Measurements from ENCODE around the gene PIGR. TPM values are rescaled to one million over a fixed set of nuclear protein-coding genes. Genes with fewer than 3 reads are reported as not detected.
A peak's percentile ranks its signal among the peaks of the same experiment; 100 is the strongest.

PIGR gene
- polyA plus RNA-seq, 1 donor (not counting 4 experiments of a cell fraction or from before 2014, with no cell fraction given): 0.01 TPM

- TF ChIP-seq CTCF (optimal IDR thresholded peaks at IDR 0.05 in 1 of 3, IDR thresholded peaks at IDR 0.05 in 1 of 3, conservative IDR thresholded peaks at IDR 0.05 in 1 of 3; ENCODE audit: extremely low read depth in 1 of 3, insufficient read depth in 2 of 3, low read length in 3 of 3): no peak
- TF ChIP-seq EZH2 (IDR thresholded peaks at IDR 0.05; ENCODE audit: low read length): no peak
- H3K4me1 ChIP-seq (ENCODE audit: control insufficient read depth, extremely low read depth, insufficient read depth, low read length): peaks cover 75% of the 10 kb centered on the region
- dilution Hi-C loops (cut with MboI; ENCODE audit: extremely low pct_ligation_motif_present, low sequenced_read_pairs): no loop called here
These were observed 50.4 kb downstream of the PIGR start for GRCh38 chr1:206895837-206896242.

GRCh38 chr1:206895325-206895724 lies 50.9 kb downstream of the PIGR start:
- H3K27ac ChIP-seq (ENCODE audit: control insufficient read depth, insufficient read depth, low read length): peak overlapping the region; percentile 98
- no peaks in the 10 kb centered on the region for H3K9me3 ChIP-seq (ENCODE audit: control insufficient read depth, low read depth, low read length)
- no peaks in the 10 kb centered on the region for H3K27me3 ChIP-seq (ENCODE audit: control insufficient read depth, extremely low read depth, insufficient read depth, low read length)
- no peaks in the 10 kb centered on the region for H4K20me1 ChIP-seq (ENCODE audit: control insufficient read depth, extremely low read depth, insufficient read depth, low read length)
- no peaks in the 10 kb centered on the region for H3K79me2 ChIP-seq (ENCODE audit: control insufficient read depth, insufficient read depth, low read length)
- FAIRE-seq (peak; percentile 96), DNase-seq (ENCODE audit: low read depth, low spot score) (peak; percentile 99)
- peak overlapping the region; percentile 69 for H3K9ac ChIP-seq (ENCODE audit: control insufficient read depth, extremely low read depth, insufficient read depth, low read length)
- peaks cover 80% of the 10 kb centered on the region for H3K4me1 ChIP-seq (ENCODE audit: control insufficient read depth, extremely low read depth, insufficient read depth, low read length)
- H3K36me3 ChIP-seq (ENCODE audit: control insufficient read depth in 2 of 2, extremely low read depth in 1 of 2, insufficient read depth in 2 of 2, low read length in 2 of 2): no peaks in the 10 kb centered on the region
- H3K4me2 ChIP-seq (ENCODE audit: control insufficient read depth, extremely low read depth, insufficient read depth, low read depth, low read length): peak overlapping the region; percentile 57
- H3K9me1 ChIP-seq (ENCODE audit: control insufficient read depth, extremely low read depth, insufficient read depth, low read length): no peaks in the 10 kb centered on the region
- TF ChIP-seq EZH2 (IDR thresholded peaks at IDR 0.05; ENCODE audit: low read length) (no peak), CTCF (optimal IDR thresholded peaks at IDR 0.05 in 1 of 3, IDR thresholded peaks at IDR 0.05 in 1 of 3, conservative IDR thresholded peaks at IDR 0.05 in 1 of 3; ENCODE audit: extremely low read depth in 1 of 3, insufficient read depth in 2 of 3, low read length in 3 of 3) (no peak)
- H2AFZ ChIP-seq (ENCODE audit: control insufficient read depth, low read length): no peak overlapping the region
- dilution Hi-C loops (cut with MboI; ENCODE audit: extremely low pct_ligation_motif_present, low sequenced_read_pairs): no loop called here
- no peak overlapping the region for H3K4me3 ChIP-seq (ENCODE audit: control insufficient read depth in 2 of 3, extremely low read depth in 1 of 3, insufficient read depth in 2 of 3, low read depth in 1 of 3, low read length in 3 of 3)

More at GRCh38 chr1:206895837-206896242, 50.4 kb downstream of the PIGR start:
- Histone ChIP-seq H3K9ac (ENCODE audit: control insufficient read depth, extremely low read depth, insufficient read depth, low read length) (peak overlapping the region; percentile 69), H3K36me3 (ENCODE audit: control insufficient read depth in 2 of 2, extremely low read depth in 1 of 2, insufficient read depth in 2 of 2, low read length in 2 of 2) (no peaks in the 10 kb centered on the region), H3K9me3 (ENCODE audit: control insufficient read depth, low read depth, low read length) (no peaks in the 10 kb centered on the region), H3K4me2 (ENCODE audit: control insufficient read depth, extremely low read depth, insufficient read depth, low read depth, low read length) (peak overlapping the region; percentile 57), H4K20me1 (ENCODE audit: control insufficient read depth, extremely low read depth, insufficient read depth, low read length) (no peaks in the 10 kb centered on the region), H3K79me2 (ENCODE audit: control insufficient read depth, insufficient read depth, low read length) (no peaks in the 10 kb centered on the region), H3K4me3 (ENCODE audit: control insufficient read depth in 2 of 3, extremely low read depth in 1 of 3, insufficient read depth in 2 of 3, low read depth in 1 of 3, low read length in 3 of 3) (no peak overlapping the region), H2AFZ (ENCODE audit: control insufficient read depth, low read length) (no peak overlapping the region), H3K27ac (ENCODE audit: control insufficient read depth, insufficient read depth, low read length) (peak overlapping the region; percentile 98), H3K27me3 (ENCODE audit: control insufficient read depth, extremely low read depth, insufficient read depth, low read length) (no peaks in the 10 kb centered on the region), H3K9me1 (ENCODE audit: control insufficient read depth, extremely low read depth, insufficient read depth, low read length) (no peaks in the 10 kb centered on the region)
- DNase-seq (ENCODE audit: low read depth, low spot score): no peak
- peak; percentile 67 for FAIRE-seq

Data from keratinocyte (primary cell).